IMR-90 (cell line): ENCODE data around the gene GRID1. TPM values are rescaled to one million over a fixed set of nuclear protein-coding genes. Genes with fewer than 3 reads are reported as not detected.

Source experiments
- ATAC-seq: fragments of 200-7000 bp; cut with Tn5 transposase; 2 replicates; pipeline ENCODE4 v1.9.1; 2020; ENCODE audit warnings: low read depth, mild to moderate bottlenecking, moderate library complexity
- BruUV-seq: library from RNA; stranded (reverse); fragments of 400-500 nt; replicated peaks from 2 replicates; lab custom pipeline; 2021; lab: Mats Ljungman, UMichigan
- CTCF ChIA-PET: fragments of 300-600 bp; formaldehyde crosslinking; extraction: SDS; loops from one replicate; lab custom pipeline; 2021; ENCODE audit warnings: antibody characterized with exemption; lab: Yijun Ruan, JAX
- POLR2A ChIA-PET: fragments of 300-600 bp; sonication (Branson Sonifier 250); formaldehyde crosslinking; loops from one replicate; lab custom pipeline; 2022; ENCODE audit warnings: antibody characterized with exemption; ENCODE audit not compliant: unreplicated experiment; lab: Charles Lee
- DNase-seq: peaks from one replicate; pipeline ENCODE4 v3.0.0; 2013
- H2AFZ ChIP-seq: replicated peaks from 2 replicates; pipeline ENCODE3; 2013; ENCODE audit warnings: low read length, mild to moderate bottlenecking; ENCODE audit not compliant: poor library complexity
- H2AK5ac ChIP-seq: 2 replicates; pipeline ENCODE4 v1.6.1; 2013; ENCODE audit warnings: low read depth, low read length, inconsistent platforms
- H2AK9ac ChIP-seq: replicated peaks from 2 replicates; pipeline ENCODE3; 2013; ENCODE audit warnings: mild to moderate bottlenecking, low read depth, low read length, moderate library complexity; ENCODE audit not compliant: poor library complexity
- H2BK120ac ChIP-seq: 2 replicates; pipeline ENCODE4 v1.6.1; 2013; ENCODE audit warnings: low read depth, low read length, inconsistent platforms
- H2BK15ac ChIP-seq: 3 replicates; pipeline ENCODE4 v1.6.1; 2013; ENCODE audit warnings: low read depth, low read length, inconsistent platforms
- H2BK20ac ChIP-seq: 2 replicates; pipeline ENCODE4 v1.6.1; 2013; ENCODE audit warnings: low read depth, mild to moderate bottlenecking, inconsistent platforms, low read length, moderate library complexity
- H2BK5ac ChIP-seq: 2 replicates; pipeline ENCODE4 v1.6.1; 2013; ENCODE audit warnings: mild to moderate bottlenecking, low read depth, low read length, inconsistent platforms; ENCODE audit not compliant: poor library complexity, severe bottlenecking
- H3K14ac ChIP-seq: replicated peaks from 2 replicates; pipeline ENCODE4 v1.6.1; 2013; ENCODE audit warnings: low read depth, low read length, inconsistent platforms
- H3K18ac ChIP-seq: 2 replicates; pipeline ENCODE4 v1.6.1; 2013; ENCODE audit warnings: low read depth, low read length, control low read depth
- H3K23ac ChIP-seq: 2 replicates; pipeline ENCODE4 v1.6.1; 2013; ENCODE audit warnings: low read depth, low read length, inconsistent platforms
- H3K27ac ChIP-seq: 2 replicates; pipeline ENCODE4 v1.5.1; 2013; ENCODE audit warnings: mild to moderate bottlenecking, control low read depth, low read length; ENCODE audit not compliant: insufficient read depth
- H3K27me3 ChIP-seq: 2 replicates; pipeline ENCODE4 v1.6.1; 2013; ENCODE audit warnings: low read length; ENCODE audit not compliant: control insufficient read depth, insufficient read depth
- H3K36me3 ChIP-seq: 2 replicates; pipeline ENCODE4 v1.6.1; 2013; ENCODE audit warnings: low read length, mixed read lengths; ENCODE audit not compliant: control insufficient read depth, insufficient read depth
- H3K4ac ChIP-seq: 2 replicates; pipeline ENCODE4 v1.6.1; 2013; ENCODE audit warnings: low read depth, low read length, inconsistent platforms
- H3K4me1 ChIP-seq: 2 replicates; pipeline ENCODE4 v1.6.1; 2013; ENCODE audit warnings: low read length, mixed read lengths; ENCODE audit not compliant: control insufficient read depth, insufficient read depth
- H3K4me2 ChIP-seq: 2 replicates; pipeline ENCODE4 v1.6.1; 2013; ENCODE audit warnings: low read depth, mild to moderate bottlenecking, control low read depth, low read length, moderate library complexity
- H3K4me3 ChIP-seq: 2 replicates; pipeline ENCODE4 v1.5.1; 2013; ENCODE audit warnings: low read depth, mild to moderate bottlenecking, control low read depth, low read length, moderate library complexity; ENCODE audit not compliant: insufficient read depth
- H3K56ac ChIP-seq: 2 replicates; pipeline ENCODE4 v1.6.1; 2013; ENCODE audit warnings: low read length, inconsistent platforms; ENCODE audit not compliant: insufficient read depth; ENCODE audit errors: extremely low read depth
- H3K79me1 ChIP-seq, 2 experiments: 2 replicates each; pipeline ENCODE4 v1.6.1; 2013; ENCODE audit warnings: low read length in 2 of 2, inconsistent platforms in 1 of 2, low read depth in 1 of 2
- H3K9ac ChIP-seq: 2 replicates; pipeline ENCODE4 v1.6.1; 2013; ENCODE audit warnings: low read depth, low read length, control low read depth
- H3K9me1 ChIP-seq: 2 replicates; pipeline ENCODE4 v1.6.1; 2013; ENCODE audit warnings: low read length, inconsistent platforms; ENCODE audit not compliant: insufficient read depth
- H3K9me3 ChIP-seq: 2 replicates; pipeline ENCODE4 v1.6.1; 2013; ENCODE audit warnings: low read length; ENCODE audit not compliant: control insufficient read depth, insufficient read depth
- H4K20me1 ChIP-seq: 2 replicates; pipeline ENCODE4 v1.6.1; 2013; ENCODE audit warnings: low read length, inconsistent platforms; ENCODE audit not compliant: insufficient read depth
- H4K5ac ChIP-seq: 2 replicates; pipeline ENCODE4 v1.6.1; 2013; ENCODE audit warnings: mild to moderate bottlenecking, low read depth, low read length, control low read depth
- H4K8ac ChIP-seq, 2 experiments: 2 replicates each; pipeline ENCODE4 v1.6.1; 2013; ENCODE audit warnings: low read depth in 2 of 2, low read length in 2 of 2, control low read depth in 1 of 2, inconsistent platforms in 1 of 2
- H4K91ac ChIP-seq: 2 replicates; pipeline ENCODE4 v1.6.1; 2013; ENCODE audit warnings: low read depth, low read length, inconsistent platforms; ENCODE audit not compliant: insufficient read depth
- BHLHE40 ChIP-seq: fragments of 150-350 bp; IDR thresholded peaks from 2 replicates; pipeline ENCODE4 v1.6.1; 2016; ENCODE audit warnings: mild to moderate bottlenecking, low read depth, low read length
- CEBPB ChIP-seq: IDR thresholded peaks from 2 replicates; pipeline ENCODE4 v1.6.1; 2012; ENCODE audit warnings: low read depth, low read length, improper control_type of control experiment
- ELK1 ChIP-seq: fragments of 150-350 bp; IDR thresholded peaks from 2 replicates; pipeline ENCODE4 v1.6.1; 2016; ENCODE audit warnings: low read depth, mild to moderate bottlenecking, low read length, moderate library complexity, borderline replicate concordance
- FOS ChIP-seq: fragments of 150-350 bp; IDR thresholded peaks from 2 replicates; pipeline ENCODE4 v1.6.1; 2016; ENCODE audit warnings: low read depth, low read length
- NFE2L2 ChIP-seq: fragments of 150-350 bp; IDR thresholded peaks from 2 replicates; pipeline ENCODE4 v1.6.1; 2016; ENCODE audit warnings: low read depth, mild to moderate bottlenecking, low read length
- POLR2A ChIP-seq: IDR thresholded peaks from 2 replicates; pipeline ENCODE4 v1.6.1; 2012; ENCODE audit warnings: mild to moderate bottlenecking, low read depth, low read length
- RAD21 ChIP-seq: IDR thresholded peaks from 2 replicates; pipeline ENCODE4 v1.6.1; 2012; ENCODE audit warnings: low read length, improper control_type of control experiment
- WGBS, 2 experiments: methylation state at CpG; one replicate each; pipeline versions ENCODE4 v1.1.5 to v1.1.7; 2013; ENCODE audit warnings: missing lambda C conversion rate in 2 of 2; ENCODE audit not compliant: insufficient read length in 1 of 2; ENCODE audit errors: extremely low coverage in 2 of 2; 5-methylcytosine and 5-hydroxymethylcytosine counted together
- dilution Hi-C: fragments of 300-500 bp; cut with HindIII; formaldehyde crosslinking; loops from one replicate; pipeline ENCODE4 v1.14.3; 2018; ENCODE audit warnings: low sequenced_read_pairs; ENCODE audit not compliant: unreplicated experiment
- in situ Hi-C: fragments of 300-500 bp; cut with MboI; formaldehyde crosslinking; loops from 3 replicates; pipeline ENCODE4 v1.14.3; 2019; ENCODE audit warnings: low sequenced_read_pairs, inconsistent platforms, mixed read lengths
- intact Hi-C: fragments of 100-400 bp; cut with micrococcal nuclease; formaldehyde crosslinking; loops from 2 replicates; pipeline ENCODE4 v1.10.0; 2022
- polyA plus RNA-seq, 3 experiments: library from polyadenylated mRNA; depleted of rRNA; stranded (reverse); fragments of >200 nt; gene quantifications; 2 replicates each; pipeline ENCODE4 v1.2.3, GENCODE V29; 2012; ENCODE audit warnings: low replicate concordance in 1 of 3
- total RNA-seq: library from RNA; depleted of rRNA; stranded (reverse); fragments of >200 nt; gene quantifications from 2 replicates; pipeline ENCODE4 v1.2.3, GENCODE V29; 2012

GRID1 gene
- total and polyA plus RNA-seq, 2 of the 4 experiments (the other 2 are of a cell fraction), result not detected

- Histone ChIP-seq H3K4ac (no peak overlapping the region), H3K36me3 (no peaks in the 10 kb centered on the region), H3K79me1 (no peaks in the 10 kb centered on the region), H3K9me3 (no peaks in the 10 kb centered on the region), H3K9ac (no peak overlapping the region), H3K27ac (no peak overlapping the region), H4K5ac (no peak overlapping the region), H3K4me3 (no peak overlapping the region), H2AK5ac (no peak overlapping the region), H3K27me3 (no peaks in the 10 kb centered on the region), H2BK5ac (no peak overlapping the region), H4K8ac (no peak overlapping the region), H3K56ac (no peak overlapping the region), H2BK120ac (no peak overlapping the region), H2BK20ac (no peak overlapping the region), H3K23ac (no peak overlapping the region), H3K18ac (no peak overlapping the region), H3K14ac (no peak overlapping the region), H4K91ac (no peak overlapping the region), H2BK15ac (no peak overlapping the region), H2AFZ (no peak overlapping the region), H4K20me1 (no peaks in the 10 kb centered on the region), H3K4me2 (no peak overlapping the region), H3K4me1 (no peaks in the 10 kb centered on the region), H2AK9ac (no peak overlapping the region), H3K9me1 (no peaks in the 10 kb centered on the region)
- no peak for TF ChIP-seq BHLHE40
- TF ChIP-seq RAD21, result no peak
- no peak for TF ChIP-seq FOS
- no peak for TF ChIP-seq NFE2L2
- TF ChIP-seq CEBPB, result no peak
- no peak for TF ChIP-seq ELK1
- no peak for TF ChIP-seq POLR2A
- CTCF ChIA-PET, result no interaction called here
- ATAC-seq (no peak), DNase-seq (no peak)
- dilution Hi-C loops (no loop called here), intact Hi-C loops (no loop called here), in situ Hi-C loops (no loop called here)
- no CpG with 5 or more reads among the region's 2 CpGs for WGBS, 2 experiments
- no TSS peak for BruUV-seq
- POLR2A ChIA-PET, result no interaction called here
Measured at GRCh38 chr10:86293396-86293791, 73.2 kb downstream of the GRID1 start.
